ENCODE data around the gene COA8. TPM values are rescaled to one million over a fixed set of nuclear protein-coding genes. Genes with fewer than 3 reads are reported as not detected.

COA8 gene
- total RNA-seq, 4 donors from 2014 or later: 26.8 to 46.1 (median 37.6) TPM

GRCh38 chr14:103539056-103539825 lies 23.5 kb upstream of the COA8 start:
- TF ChIP-seq POLR2AphosphoS5 (IDR thresholded peaks at IDR 0.05): no peak
- peak overlapping the region; percentile 93 to 97 (median 94) for H3K27ac ChIP-seq (replicated peaks in 1 of 4)
- intact Hi-C loops (cut with DNase I): no loop called here
- 74% methylated on average over 19 of the region's 28 CpGs for WGBS
- H3K9me3 ChIP-seq: no peaks in the 10 kb centered on the region
- no peak for DNase-seq (ENCODE audit: extremely low spot score)
- no peak overlapping the region for H3K4me3 ChIP-seq
- H3K36me3 ChIP-seq: peaks cover 0 to 20% (median 7%) of the 10 kb centered on the region in 4 donors
- peaks cover 66 to 100% (median 99%) of the 10 kb centered on the region in 4 donors for H3K4me1 ChIP-seq
- H3K27me3 ChIP-seq: no peaks in the 10 kb centered on the region

GRCh38 chr14:103540821-103541708 lies 21.7 kb upstream of the COA8 start:
- DNase-seq (ENCODE audit: extremely low spot score): no peak
- peaks cover 67 to 100% (median 99%) of the 10 kb centered on the region in 4 donors for H3K4me1 ChIP-seq
- H3K27ac ChIP-seq (replicated peaks in 1 of 4): peak overlapping the region; percentile 93 to 97 (median 94)
- no peaks in the 10 kb centered on the region for H3K9me3 ChIP-seq
- intact Hi-C loops (cut with DNase I): no loop called here
- H3K4me3 ChIP-seq: no peak overlapping the region
- TF ChIP-seq POLR2A (IDR thresholded peaks at IDR 0.05; ENCODE audit: low read depth): no peak
- no peak for TF ChIP-seq CTCF (IDR thresholded peaks at IDR 0.05)
- TF ChIP-seq POLR2AphosphoS5 (IDR thresholded peaks at IDR 0.05): no peak
- no peak for TF ChIP-seq EP300 (IDR thresholded peaks at IDR 0.05)
- H3K27me3 ChIP-seq: no peaks in the 10 kb centered on the region
- 27% methylated on average over 4 of the region's 17 CpGs for WGBS
- H3K36me3 ChIP-seq: peaks cover 0 to 6% (median 0%) of the 10 kb centered on the region in 4 donors

GRCh38 chr14:103541709-103542604 lies 20.8 kb upstream of the COA8 start:
- Histone ChIP-seq H3K36me3 (peaks cover 0 to 5% (median 0%) of the 10 kb centered on the region in 4 donors), H3K27ac (replicated peaks in 1 of 4) (peak overlapping the region; percentile 93 to 97 (median 94)), H3K9me3 (no peaks in the 10 kb centered on the region), H3K4me1 (peaks cover 74 to 100% (median 100%) of the 10 kb centered on the region in 4 donors), H3K4me3 (peak overlapping the region in 3 of 4 donors; percentile 2 to 34 (median 4)), H3K27me3 (no peaks in the 10 kb centered on the region)
- 61% methylated on average over 14 of the region's 33 CpGs for WGBS
- intact Hi-C loops (cut with DNase I): no loop called here
- DNase-seq (ENCODE audit: extremely low spot score): no peak
- TF ChIP-seq POLR2AphosphoS5 (IDR thresholded peaks at IDR 0.05) (peak in 1 of 2 donors; percentile 23), POLR2A (IDR thresholded peaks at IDR 0.05; ENCODE audit: low read depth) (no peak), EP300 (IDR thresholded peaks at IDR 0.05) (no peak), CTCF (IDR thresholded peaks at IDR 0.05) (peak in 2 of 3 experiments; percentile 16 to 45)

GRCh38 chr14:103542605-103543088 lies 20.1 kb upstream of the COA8 start:
- no peaks in the 10 kb centered on the region for H3K9me3 ChIP-seq
- H3K4me3 ChIP-seq: peak overlapping the region in 3 of 4 donors; percentile 2 to 34 (median 4)
- WGBS: 21% methylated on average over 6 of the region's 18 CpGs
- no peak for DNase-seq (ENCODE audit: extremely low spot score)
- intact Hi-C loops (cut with DNase I): no loop called here
- H3K27me3 ChIP-seq: no peaks in the 10 kb centered on the region
- TF ChIP-seq CTCF (IDR thresholded peaks at IDR 0.05): no peak
- no peak for TF ChIP-seq EP300 (IDR thresholded peaks at IDR 0.05)
- no peak for TF ChIP-seq POLR2A (IDR thresholded peaks at IDR 0.05; ENCODE audit: low read depth)
- TF ChIP-seq POLR2AphosphoS5 (IDR thresholded peaks at IDR 0.05): peak; percentile 15 to 21
- peaks cover 74 to 100% (median 99%) of the 10 kb centered on the region in 4 donors for H3K4me1 ChIP-seq
- H3K36me3 ChIP-seq: no peaks in the 10 kb centered on the region
- H3K27ac ChIP-seq (replicated peaks in 1 of 4): peak overlapping the region; percentile 93 to 97 (median 94)
